NOMO-1 (cell line): Measurements from ENCODE around the gene LRRC7.

Experiments used
- DNase-seq, 2 experiments: peaks; one replicate each; lab custom pipeline; 2025; ENCODE audit not compliant: unreplicated experiment in 2 of 2; lab: John Stamatoyannopoulos, UW

LRRC7 gene

GRCh38 chr1:69754521-69754920 is 186.8 kb downstream of the LRRC7 start:
- no peak for DNase-seq

- DNase-seq, result no peak
Measured at GRCh38 chr1:69755647-69756046, 187.9 kb downstream of the LRRC7 start.

GRCh38 chr1:69765951-69766350 is 198.2 kb downstream of the LRRC7 start:
- DNase-seq, result no peak

- no peak for DNase-seq
Measured at GRCh38 chr1:69766431-69767180, 198.9 kb downstream of the LRRC7 start.

DNA sequence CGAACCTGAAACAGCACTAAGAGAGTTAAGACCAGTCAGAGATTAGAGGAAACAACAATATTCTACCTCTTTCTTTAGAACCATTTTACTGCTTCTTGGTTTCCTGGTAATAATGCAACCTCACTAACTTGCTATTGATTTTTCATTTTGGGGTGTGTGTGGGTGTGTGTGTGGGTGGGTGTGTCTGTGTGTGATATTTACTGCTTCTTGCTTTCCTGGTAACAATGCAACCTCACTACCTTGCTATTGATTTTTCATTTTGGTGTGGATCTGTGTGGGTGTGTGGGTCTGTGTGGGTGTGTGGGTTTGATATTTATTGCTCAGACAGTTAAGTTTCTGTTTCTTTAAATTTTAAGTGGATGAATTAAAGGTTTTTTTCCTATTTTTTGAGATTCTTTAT is 208.8 kb downstream of the LRRC7 start:
- DNase-seq, result no peak

DNA sequence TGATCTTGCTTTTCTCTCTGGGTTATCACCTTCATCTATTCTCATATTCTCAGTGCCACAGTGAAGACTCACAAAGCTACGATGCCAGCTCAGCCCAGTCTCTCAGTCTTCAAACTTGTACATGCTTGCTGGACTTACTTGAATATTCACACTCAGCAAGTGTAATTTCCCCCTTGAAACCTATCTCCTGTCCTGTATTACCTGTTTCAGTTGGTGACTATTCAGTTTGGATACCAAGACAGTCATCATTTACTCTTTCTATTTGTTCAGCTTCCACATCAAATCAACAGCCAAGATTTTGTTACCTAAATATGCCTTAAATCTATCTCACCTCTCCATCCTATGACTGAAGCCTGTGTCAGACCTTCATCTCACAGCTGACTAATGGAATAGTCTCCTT is 209.7 kb downstream of the LRRC7 start:
- DNase-seq, result no peak

- DNase-seq, result no peak
Measured at GRCh38 chr1:69777971-69778370, 210.2 kb downstream of the LRRC7 start.

DNA sequence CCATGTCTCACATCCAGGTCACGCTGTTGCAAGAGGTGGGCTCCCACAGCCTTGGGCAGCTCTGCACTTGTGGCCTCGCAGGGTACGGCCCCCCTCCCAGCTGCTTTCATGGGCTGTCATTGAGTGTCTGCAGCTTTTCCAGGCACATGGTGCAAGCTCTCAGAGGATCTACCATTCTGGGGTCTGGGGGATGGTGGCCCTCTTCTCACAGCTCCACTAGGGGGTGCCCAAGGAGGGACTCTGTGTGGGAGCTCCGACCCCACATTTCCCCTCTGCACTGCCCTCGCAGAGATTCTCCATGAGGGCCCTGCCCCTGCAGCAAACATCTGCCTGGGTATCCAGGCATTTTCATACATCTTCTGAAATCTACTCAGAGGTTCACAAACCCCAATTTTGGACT is 219.4 kb downstream of the LRRC7 start:
- no peak for DNase-seq

DNA sequence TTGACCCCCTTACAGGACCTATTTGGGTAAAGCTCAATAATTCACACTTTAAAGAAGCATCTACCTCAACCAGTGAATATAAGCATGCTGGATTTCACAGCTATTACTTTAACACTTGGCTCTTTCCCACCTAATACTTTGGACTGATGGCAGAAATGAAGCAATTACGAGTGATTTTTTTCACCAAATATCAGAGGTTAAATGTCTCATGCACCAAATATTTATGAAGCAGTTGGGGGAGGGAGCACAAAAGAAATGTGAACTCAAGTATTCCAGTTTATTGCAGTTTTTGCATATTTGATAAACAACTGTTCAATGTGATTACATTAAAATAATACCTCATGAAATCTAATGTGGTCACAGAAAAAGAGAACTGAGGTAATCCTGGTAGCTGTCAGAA is 223.6 kb downstream of the LRRC7 start:
- no peak for DNase-seq

- no peak for DNase-seq
Measured at GRCh38 chr1:69794831-69795230, 227.1 kb downstream of the LRRC7 start.

DNA sequence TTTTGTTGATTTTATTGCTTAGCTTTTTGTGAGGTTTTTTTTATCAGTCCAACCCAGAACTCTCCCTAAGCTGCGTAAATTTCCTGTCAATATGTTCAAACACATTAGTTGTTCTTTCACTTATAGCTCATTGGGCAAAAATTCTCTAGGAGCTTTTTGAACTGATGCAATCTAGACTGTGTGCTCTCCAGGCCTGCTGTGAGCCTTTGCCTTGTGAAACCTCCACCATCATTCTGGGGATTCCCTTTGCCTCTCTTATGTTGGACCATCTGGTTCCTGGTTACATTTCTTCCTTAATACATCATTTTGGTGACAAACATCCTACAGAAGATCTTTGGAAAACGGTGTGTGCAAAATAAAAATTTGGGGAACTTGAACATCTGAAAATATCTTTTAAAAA is 247.2 kb downstream of the LRRC7 start:
- DNase-seq, result no peak

DNA sequence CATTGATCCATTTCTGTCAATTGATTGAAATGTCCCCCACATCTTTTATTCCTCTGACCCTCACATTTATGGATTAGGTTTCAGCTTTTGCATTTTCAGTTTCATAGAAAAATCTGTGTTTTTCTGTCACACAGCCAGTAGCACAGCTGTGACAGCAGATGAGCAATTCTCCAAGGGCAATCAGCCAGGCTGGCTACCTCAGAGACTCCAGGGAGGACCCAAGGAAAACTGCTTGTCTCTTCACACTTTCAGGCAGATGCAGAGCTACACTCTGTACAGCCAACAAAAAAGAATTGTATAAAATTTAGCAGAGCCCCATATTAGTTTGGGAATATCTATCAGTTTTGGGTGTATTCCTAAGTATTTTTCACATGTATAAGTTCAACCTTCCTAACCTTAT is 257.2 kb downstream of the LRRC7 start:
- no peak for DNase-seq

- no peak for DNase-seq
Measured at GRCh38 chr1:69827732-69828131, 260.0 kb downstream of the LRRC7 start.

GRCh38 chr1:69833536-69833935 is 265.8 kb downstream of the LRRC7 start:
- DNase-seq, result no peak

GRCh38 chr1:69834336-69834735 is 266.6 kb downstream of the LRRC7 start:
- DNase-seq, result no peak

- DNase-seq, result no peak
Measured at GRCh38 chr1:69835955-69836354, 268.2 kb downstream of the LRRC7 start.

- no peak for DNase-seq
Measured at GRCh38 chr1:69836971-69837636, 269.4 kb downstream of the LRRC7 start.

DNA sequence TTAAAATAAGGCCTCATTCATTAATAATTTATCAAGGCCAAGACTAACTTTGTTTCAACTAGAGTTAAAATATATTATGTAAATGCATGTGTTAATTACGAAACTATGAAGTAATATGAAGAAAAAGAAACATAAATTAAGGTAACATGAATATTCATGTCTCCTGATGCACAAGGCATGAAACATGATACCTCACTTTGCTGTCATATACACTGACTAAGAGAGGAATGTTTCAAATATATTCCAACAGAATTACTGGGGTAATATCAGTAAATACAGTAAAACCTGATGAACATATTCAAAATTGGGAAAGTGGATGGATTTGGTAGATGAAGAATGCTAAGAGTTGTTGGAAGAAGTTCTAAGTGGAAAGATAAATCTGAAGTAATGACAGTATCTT is 274.6 kb downstream of the LRRC7 start:
- no peak for DNase-seq

GRCh38 chr1:69845655-69846054 is 277.9 kb downstream of the LRRC7 start:
- no peak for DNase-seq

GRCh38 chr1:69846267-69846666 is 278.5 kb downstream of the LRRC7 start:
- DNase-seq, result no peak

DNA sequence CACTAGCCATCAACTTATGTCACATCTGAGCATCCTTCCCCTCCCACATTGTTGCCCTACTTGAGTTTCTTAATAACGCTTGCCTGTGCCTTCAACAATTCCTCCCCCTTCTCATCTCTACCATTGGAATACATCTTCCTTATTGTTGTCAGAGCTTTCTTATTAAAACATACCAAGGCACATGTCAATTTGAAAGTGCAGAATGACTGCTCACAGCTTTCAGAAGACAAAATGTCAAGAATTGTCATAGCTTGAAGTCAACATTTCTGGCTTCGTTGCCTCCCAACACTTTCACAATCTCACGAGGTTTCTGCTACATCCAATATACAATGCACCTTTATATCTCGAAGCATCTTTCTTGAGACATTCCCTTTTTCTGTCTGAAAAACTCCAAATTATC is 279.9 kb downstream of the LRRC7 start:
- no peak for DNase-seq

DNA sequence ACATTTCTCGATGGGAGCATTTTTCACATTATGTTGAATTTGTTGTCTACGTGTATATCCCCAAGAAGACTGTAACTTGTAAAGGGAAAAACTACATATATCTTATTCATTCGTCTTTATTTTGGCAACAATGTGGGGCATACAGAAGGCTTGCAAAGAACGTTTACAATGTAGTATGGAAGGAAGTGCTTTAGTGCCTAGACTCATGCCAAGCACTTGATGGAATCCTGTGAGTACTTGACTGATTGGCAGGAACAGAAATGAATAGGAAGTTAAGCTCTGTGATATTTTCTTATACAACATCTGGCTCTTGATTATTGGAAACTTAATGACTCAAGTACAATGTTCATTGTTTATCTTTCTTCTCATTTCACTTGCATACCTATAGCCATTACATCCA is 284.4 kb downstream of the LRRC7 start:
- DNase-seq, result no peak

DNA sequence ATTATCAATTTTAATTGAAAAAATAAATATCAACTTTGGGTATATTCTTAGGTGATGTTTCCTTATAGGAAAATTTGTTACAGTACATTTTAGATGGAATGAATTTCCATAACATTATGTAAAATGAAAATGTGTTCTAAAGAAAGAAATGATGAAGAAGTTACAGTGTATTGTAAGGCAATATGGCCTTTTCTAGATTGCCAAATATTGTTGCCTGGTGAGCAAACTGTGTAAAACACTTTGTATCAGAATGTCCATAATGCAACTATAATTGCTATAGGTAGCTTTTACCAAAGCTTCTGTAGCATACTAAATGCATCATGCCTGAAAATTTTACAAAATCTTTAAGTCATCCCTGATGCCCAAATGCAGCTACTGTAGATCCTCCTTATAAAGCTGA is 285.0 kb downstream of the LRRC7 start:
- no peak for DNase-seq
